H1 (cell line): Measurements from ENCODE around the gene E2F1. TPM values are rescaled to one million over a fixed set of nuclear protein-coding genes. Genes with fewer than 3 reads are reported as not detected.

ENCODE experiments used
- CTCF ChIA-PET: fragments of 300-600 bp; sonication (Branson Sonifier 250); formaldehyde crosslinking; loops from one replicate; lab custom pipeline; 2021; ENCODE audit not compliant: partially characterized antibody; lab: Charles Lee
- POLR2A ChIA-PET: fragments of 300-600 bp; sonication (Branson Sonifier 250); formaldehyde crosslinking; loops from one replicate; lab custom pipeline; 2021; ENCODE audit warnings: inconsistent platforms; ENCODE audit not compliant: partially characterized antibody; lab: Charles Lee
- DNase-seq, 2 experiments: peaks; one replicate each; pipeline versions ENCODE4 v3.0.0 to v3.0.0-alpha.2; 2010 to 2022; ENCODE audit warnings: low spot score in 2 of 2, low read depth in 1 of 2, mixed read lengths in 1 of 2
- FAIRE-seq: peaks from 2 replicates; lab custom pipeline; 2011; peaks lifted over from hg19 to GRCh38; lab: Jason Lieb, UNC
- H2AFZ ChIP-seq: 2 replicates; pipeline ENCODE4 v1.8.1; 2012; ENCODE audit warnings: low read length, inconsistent platforms
- H2AK5ac ChIP-seq: 2 replicates; pipeline ENCODE4 v1.6.1; 2013; ENCODE audit warnings: low read depth, low read length
- H2BK120ac ChIP-seq: replicated peaks from 2 replicates; pipeline ENCODE3; 2013; ENCODE audit warnings: low read depth, low read length, inconsistent platforms
- H2BK12ac ChIP-seq: 2 replicates; pipeline ENCODE4 v1.6.1; 2013; ENCODE audit warnings: low read depth, low read length
- H2BK15ac ChIP-seq: 2 replicates; pipeline ENCODE4 v1.6.1; 2013; ENCODE audit warnings: low read length
- H2BK20ac ChIP-seq: 2 replicates; pipeline ENCODE4 v1.6.1; 2013; ENCODE audit warnings: low read length
- H2BK5ac ChIP-seq: 2 replicates; pipeline ENCODE4 v1.6.1; 2013; ENCODE audit warnings: low read depth, low read length
- H3K14ac ChIP-seq: 2 replicates; pipeline ENCODE4 v1.6.1; 2013; ENCODE audit warnings: inconsistent platforms; ENCODE audit not compliant: insufficient read length
- H3K18ac ChIP-seq: 2 replicates; pipeline ENCODE4 v1.6.1; 2013; ENCODE audit warnings: low read length; ENCODE audit errors: extremely low read depth
- H3K23ac ChIP-seq: 2 replicates; pipeline ENCODE4 v1.6.1; 2013; ENCODE audit warnings: inconsistent platforms; ENCODE audit not compliant: insufficient read length
- H3K23me2 ChIP-seq: 2 replicates; pipeline ENCODE4 v1.6.1; 2013; ENCODE audit warnings: low read depth, low read length
- H3K27ac ChIP-seq: 2 replicates; pipeline ENCODE4 v1.6.1; 2011; ENCODE audit warnings: low read depth, low read length, inconsistent platforms
- H3K27me3 ChIP-seq, 4 experiments: replicated peaks in 1 of 4; 1 replicate in 1 of 4; 2 replicates in 3 of 4; pipeline versions ENCODE4 v1.6.1 to v1.8.1; 2011 to 2013; ENCODE audit warnings: low read length in 3 of 4, mild to moderate bottlenecking in 3 of 4, inconsistent platforms in 2 of 4, mixed read lengths in 2 of 4, moderate library complexity in 1 of 4; ENCODE audit not compliant: control insufficient read depth in 3 of 4, insufficient read depth in 3 of 4; ENCODE audit errors: extremely low read depth in 1 of 4
- H3K36me3 ChIP-seq, 4 experiments: 2 replicates each; pipeline versions ENCODE4 v1.6.1 to v1.8.1; 2011 to 2013; ENCODE audit warnings: mild to moderate bottlenecking in 4 of 4, low read length in 3 of 4, moderate library complexity in 2 of 4, control low read depth in 1 of 4, inconsistent platforms in 1 of 4; ENCODE audit not compliant: insufficient read depth in 4 of 4, control insufficient read depth in 2 of 4
- H3K4ac ChIP-seq: replicated peaks from 2 replicates; pipeline ENCODE3; 2013; ENCODE audit warnings: low read length, low read depth, mixed read lengths, inconsistent platforms; ENCODE audit not compliant: insufficient read length
- H3K4me1 ChIP-seq, 4 experiments: replicated peaks in 1 of 4; 1 replicate in 1 of 4; 2 replicates in 3 of 4; pipeline versions ENCODE4 v1.6.1 to v1.8.1; 2011 to 2013; ENCODE audit warnings: low read length in 3 of 4, inconsistent platforms in 2 of 4, mixed read lengths in 1 of 4; ENCODE audit not compliant: insufficient read depth in 4 of 4, control insufficient read depth in 3 of 4
- H3K4me2 ChIP-seq, 2 experiments: 2 replicates each; pipeline versions ENCODE4 v1.6.1 to v1.8.1; 2011 to 2013; ENCODE audit warnings: low read depth in 2 of 2, low read length in 2 of 2, control low read depth in 1 of 2, inconsistent platforms in 1 of 2, mild to moderate bottlenecking in 1 of 2; ENCODE audit not compliant: insufficient read depth in 1 of 2
- H3K4me3 ChIP-seq, 4 experiments: fragments of 200-600, 300-600 bp in 1 of 4; sonication (generic), shearing (Covaris generic), sonication (Bioruptor Twin) in 1 of 4; 2 replicates each; pipeline versions ENCODE4 v1.5.1 to v1.8.1; 2011 to 2016; ENCODE audit warnings: low read length in 4 of 4, low read depth in 3 of 4, control low read depth in 2 of 4, inconsistent platforms in 2 of 4, mild to moderate bottlenecking in 2 of 4, mixed read lengths in 1 of 4, moderate library complexity in 1 of 4; ENCODE audit not compliant: insufficient read depth in 2 of 4; ENCODE audit errors: extremely low read depth in 1 of 4
- H3K56ac ChIP-seq: replicated peaks from 2 replicates; pipeline ENCODE3; 2013; ENCODE audit warnings: low read depth, mild to moderate bottlenecking, mixed read lengths, low read length, inconsistent platforms; ENCODE audit not compliant: insufficient read length
- H3K79me1 ChIP-seq: 2 replicates; pipeline ENCODE4 v1.6.1; 2013; ENCODE audit warnings: low read depth, low read length, control low read depth
- H3K79me2 ChIP-seq, 2 experiments: 2 replicates each; pipeline versions ENCODE4 v1.6.1 to v1.8.1; 2012 to 2013; ENCODE audit warnings: low read length in 2 of 2, mild to moderate bottlenecking in 2 of 2, inconsistent platforms in 1 of 2; ENCODE audit not compliant: insufficient read depth in 2 of 2, control insufficient read depth in 1 of 2
- H3K9ac ChIP-seq, 4 experiments: replicated peaks in 1 of 4; 1 replicate in 1 of 4; 2 replicates in 3 of 4; pipeline versions ENCODE4 v1.6.1 to v1.8.1; 2011 to 2013; ENCODE audit warnings: low read depth in 3 of 4, low read length in 3 of 4, control low read depth in 2 of 4, mild to moderate bottlenecking in 2 of 4, moderate library complexity in 2 of 4, inconsistent platforms in 1 of 4; ENCODE audit errors: extremely low read depth in 1 of 4
- H3K9me3 ChIP-seq, 2 experiments: 2 replicates each; pipeline versions ENCODE4 v1.6.1 to v1.8.1; 2012 to 2013; ENCODE audit warnings: mild to moderate bottlenecking in 2 of 2, moderate library complexity in 2 of 2, control low read depth in 1 of 2, inconsistent platforms in 1 of 2, low read depth in 1 of 2, low read length in 1 of 2, mixed read lengths in 1 of 2; ENCODE audit not compliant: insufficient read depth in 2 of 2
- H4K20me1 ChIP-seq, 2 experiments: replicated peaks in 1 of 2; 2 replicates each; pipeline versions ENCODE3 to v1.8.1; 2011 to 2013; ENCODE audit warnings: inconsistent platforms in 2 of 2, low read length in 2 of 2, mild to moderate bottlenecking in 1 of 2; ENCODE audit not compliant: insufficient read depth in 2 of 2, control insufficient read depth in 1 of 2
- H4K5ac ChIP-seq: 2 replicates; pipeline ENCODE4 v1.6.1; 2013; ENCODE audit warnings: low read length, low read depth, mixed read lengths, inconsistent platforms; ENCODE audit not compliant: insufficient read length
- H4K8ac ChIP-seq: 2 replicates; pipeline ENCODE4 v1.8.0; 2013; ENCODE audit warnings: mild to moderate bottlenecking, moderate library complexity, low read length, inconsistent platforms; ENCODE audit not compliant: insufficient read depth; ENCODE audit errors: extremely low read depth
- H4K91ac ChIP-seq: replicated peaks from 2 replicates; pipeline ENCODE3; 2013; ENCODE audit warnings: low read length, mixed read lengths, inconsistent platforms; ENCODE audit not compliant: insufficient read length
- BCL11A ChIP-seq, 2 experiments: IDR thresholded peaks; one replicate each; pipeline ENCODE4 v1.6.1; 2011; ENCODE audit warnings: low read depth in 2 of 2, low read length in 2 of 2, mild to moderate bottlenecking in 2 of 2
- MAX ChIP-seq: IDR thresholded peaks from 2 replicates; pipeline ENCODE4 v1.6.1; 2012; ENCODE audit warnings: inconsistent platforms
- RNF2 ChIP-seq: fragments of 200-900, 300-1000 bp; sonication (generic); IDR thresholded peaks from 2 replicates; pipeline ENCODE4 v1.7.1; 2016; ENCODE audit warnings: borderline replicate concordance, low read depth, mild to moderate bottlenecking, antibody characterized with exemption, low read length; ENCODE audit not compliant: poor library complexity, severe bottlenecking; ENCODE audit errors: missing control alignments
- WGBS, 2 experiments: shearing (Covaris generic) in 1 of 2; methylation state at CpG; one replicate each; pipeline versions ENCODE4 v1.1.6 to v1.1.7; 2013 to 2015; ENCODE audit warnings: low lambda C conversion rate in 2 of 2, mixed read lengths in 2 of 2, inconsistent platforms in 1 of 2, low coverage in 1 of 2, missing lambda C conversion rate in 1 of 2; ENCODE audit not compliant: insufficient replicate concordance in 2 of 2, insufficient coverage in 1 of 2, insufficient read length in 1 of 2; ENCODE audit errors: extremely low coverage in 1 of 2, missing lambda C conversion rate in 1 of 2; 5-methylcytosine and 5-hydroxymethylcytosine counted together
- polyA plus RNA-seq, 7 experiments: library from polyadenylated mRNA; depleted of rRNA in 3 of 7; stranded (reverse) in 5 of 7; unstranded in 2 of 7; fragments of >200 nt in 5 of 7; fragments of 200-250 nt in 2 of 7; gene quantifications; 1 replicate in 5 of 7; 2 replicates in 1 of 7; 4 replicates in 1 of 7; pipeline versions ENCODE4 v1.2.1 to v1.2.3, GENCODE V29; 2011 to 2013; ENCODE audit warnings: missing spikeins in 2 of 7, mixed read lengths in 2 of 7
- total RNA-seq: library from RNA; stranded (reverse); fragmentation: NEBNext Ultra II Directional; extraction: Animal tissue kit (Norgen Biotek cat#: 25700); gene quantifications from 2 replicates; pipeline ENCODE4 v1.2.1, GENCODE V29; 2021

The E2F1 gene
- total and polyA plus RNA-seq, 2 of the 8 experiments (the other 6 are each of a cell fraction or from before 2014, with no cell fraction given), result 33.4 to 35.8 TPM

- no peaks in the 10 kb centered on the region for H3K9me3 ChIP-seq
- no peak overlapping the region for H2BK15ac ChIP-seq
- DNase-seq (no peak), FAIRE-seq (no peak)
- no peak overlapping the region for H3K4ac ChIP-seq
- no peak overlapping the region for H2BK120ac ChIP-seq
- H3K36me3 ChIP-seq, result peaks cover 0 to 2% (median 0%) of the 10 kb centered on the region in 4 experiments; a peak in 2 of 8 replicates
- no peak overlapping the region for H4K8ac ChIP-seq
- no peak overlapping the region for H2AK5ac ChIP-seq
- H3K4me3 ChIP-seq, result no peak overlapping the region
- no peak overlapping the region for H3K4me2 ChIP-seq
- H3K79me1 ChIP-seq, result no peaks in the 10 kb centered on the region
- no peak overlapping the region for H3K9ac ChIP-seq
- POLR2A ChIA-PET, result interaction anchor here (1.7 kb wide), 1 partner anchor 14 kb away, joined by 6 read pairs; no protein-coding TSS in a partner anchor
- H2AFZ ChIP-seq, result no peak overlapping the region
- no peak overlapping the region for H2BK12ac ChIP-seq
- no peak overlapping the region for H3K14ac ChIP-seq
- H4K91ac ChIP-seq, result no peak overlapping the region
- no peaks in the 10 kb centered on the region for H3K27me3 ChIP-seq
- H3K18ac ChIP-seq, result no peak overlapping the region
- H4K20me1 ChIP-seq, result peaks cover 0 to 2% of the 10 kb centered on the region in 2 experiments
- CTCF ChIA-PET, result interaction anchor here (1.0 to 4.5 kb wide), 2 partner anchors 18 to 32 kb away, joined by 3 to 38 read pairs; partner anchors contain the start of gene ACTL10
- H3K23me2 ChIP-seq, result no peaks in the 10 kb centered on the region
- H3K79me2 ChIP-seq, result no peaks in the 10 kb centered on the region
- H3K56ac ChIP-seq, result no peak overlapping the region
- peaks cover 0 to 11% (median 1%) of the 10 kb centered on the region in 4 experiments; a peak in 4 of 7 replicates for H3K4me1 ChIP-seq
- H3K23ac ChIP-seq, result no peak overlapping the region
- TF ChIP-seq RNF2 (no peak), MAX (no peak), BCL11A (IDR thresholded peaks at IDR 0.05; ENCODE audit: low read depth in 2 of 2, low read length in 2 of 2) (no peak)
- TF ChIP-seq, all 59 proteins: peak for 0
- no peak overlapping the region for H3K27ac ChIP-seq
- no peak overlapping the region for H2BK20ac ChIP-seq
- H2BK5ac ChIP-seq, result no peak overlapping the region
- no peak overlapping the region for H4K5ac ChIP-seq
- 90% methylated on average over 11 of the region's 11 CpGs; no CpG with 5 or more reads in 1 of the 2 experiments for WGBS, 2 experiments
Measured at GRCh38 chr20:33650111-33650752, 36.0 kb downstream of the E2F1 start.
